Loucy (cell line): Measurements from ENCODE around the gene CACNA1A.
"Not testable (repeated sequence)": the region's sequence is repeated elsewhere in the genome, so short reads cannot be mapped to it uniquely, and the experiment has no call there.

Experiments
- H2AFZ ChIP-seq: fragments of 200-600 bp; sonication (generic); 2 replicates; pipeline ENCODE4 v1.6.0; 2016; ENCODE audit warnings: antibody characterized with exemption, mild to moderate bottlenecking, low read length, moderate library complexity
- H3F3A ChIP-seq: fragments of 200-600 bp; 2 replicates; pipeline ENCODE4 v1.6.0; 2016; ENCODE audit warnings: antibody characterized with exemption, low read depth, mild to moderate bottlenecking
- H3K27me3 ChIP-seq: fragments of 200-600 bp; sonication (generic); 2 replicates; pipeline ENCODE4 v1.6.1; 2014; ENCODE audit warnings: low read length, mild to moderate bottlenecking; ENCODE audit not compliant: insufficient read depth, poor library complexity, severe bottlenecking
- H3K36me3 ChIP-seq: fragments of 200-600 bp; sonication (generic); 2 replicates; pipeline ENCODE4 v1.6.1; 2016; ENCODE audit warnings: low read length; ENCODE audit not compliant: insufficient read depth
- H3K4me1 ChIP-seq: fragments of 200-600 bp; sonication (generic); 2 replicates; pipeline ENCODE4 v1.5.1; 2014; ENCODE audit warnings: low read length, mild to moderate bottlenecking; ENCODE audit not compliant: insufficient read depth, poor library complexity, severe bottlenecking
- H3K4me2 ChIP-seq: fragments of 200-600 bp; sonication (generic); 2 replicates; pipeline ENCODE4 v1.6.0; 2014; ENCODE audit warnings: antibody characterized with exemption, low read length, low read depth, mild to moderate bottlenecking; ENCODE audit not compliant: poor library complexity, severe bottlenecking
- H3K4me3 ChIP-seq: fragments of 200-600 bp; sonication (generic); 2 replicates; pipeline ENCODE4 v1.5.1; 2014; ENCODE audit warnings: low read length, mild to moderate bottlenecking, mixed read lengths; ENCODE audit not compliant: poor library complexity, severe bottlenecking
- H3K79me2 ChIP-seq: fragments of 200-600 bp; sonication (generic); 2 replicates; pipeline ENCODE4 v1.6.1; 2014; ENCODE audit warnings: low read length; ENCODE audit not compliant: insufficient read depth
- H3K9ac ChIP-seq: fragments of 200-600 bp; sonication (generic); 2 replicates; pipeline ENCODE4 v1.6.0; 2014; ENCODE audit warnings: mild to moderate bottlenecking, low read depth, low read length, moderate library complexity; ENCODE audit not compliant: poor library complexity, severe bottlenecking
- H3K9me2 ChIP-seq: fragments of 200-600 bp; sonication (generic); replicated peaks from 2 replicates; pipeline ENCODE4 v1.6.1; 2016; ENCODE audit warnings: low read depth, low read length, mixed read lengths
- H3K9me3 ChIP-seq: fragments of 200-600 bp; sonication (generic); 2 replicates; pipeline ENCODE4 v1.6.1; 2014; ENCODE audit warnings: mild to moderate bottlenecking, antibody characterized with exemption, low read length, low read depth; ENCODE audit not compliant: insufficient read depth
- H4K20me1 ChIP-seq: fragments of 200-600 bp; sonication (generic); 2 replicates; pipeline ENCODE4 v1.6.0; 2014; ENCODE audit warnings: antibody characterized with exemption, low read length, mild to moderate bottlenecking; ENCODE audit not compliant: insufficient read depth, poor library complexity, severe bottlenecking
- EZH2phosphoT487 ChIP-seq: fragments of 200-600 bp; IDR thresholded peaks from 2 replicates; pipeline ENCODE4 v1.6.1; 2018; ENCODE audit warnings: antibody characterized with exemption, mild to moderate bottlenecking, moderate library complexity, borderline replicate concordance
- TF ChIP-seq, protein P1 (sequence below): fragments of 200-600 bp; sonication (generic); conservative IDR thresholded peaks from 2 replicates; pipeline ENCODE4 v1.5.1; 2014; ENCODE audit warnings: mild to moderate bottlenecking, antibody characterized with exemption, low read length

The CACNA1A gene

DNA sequence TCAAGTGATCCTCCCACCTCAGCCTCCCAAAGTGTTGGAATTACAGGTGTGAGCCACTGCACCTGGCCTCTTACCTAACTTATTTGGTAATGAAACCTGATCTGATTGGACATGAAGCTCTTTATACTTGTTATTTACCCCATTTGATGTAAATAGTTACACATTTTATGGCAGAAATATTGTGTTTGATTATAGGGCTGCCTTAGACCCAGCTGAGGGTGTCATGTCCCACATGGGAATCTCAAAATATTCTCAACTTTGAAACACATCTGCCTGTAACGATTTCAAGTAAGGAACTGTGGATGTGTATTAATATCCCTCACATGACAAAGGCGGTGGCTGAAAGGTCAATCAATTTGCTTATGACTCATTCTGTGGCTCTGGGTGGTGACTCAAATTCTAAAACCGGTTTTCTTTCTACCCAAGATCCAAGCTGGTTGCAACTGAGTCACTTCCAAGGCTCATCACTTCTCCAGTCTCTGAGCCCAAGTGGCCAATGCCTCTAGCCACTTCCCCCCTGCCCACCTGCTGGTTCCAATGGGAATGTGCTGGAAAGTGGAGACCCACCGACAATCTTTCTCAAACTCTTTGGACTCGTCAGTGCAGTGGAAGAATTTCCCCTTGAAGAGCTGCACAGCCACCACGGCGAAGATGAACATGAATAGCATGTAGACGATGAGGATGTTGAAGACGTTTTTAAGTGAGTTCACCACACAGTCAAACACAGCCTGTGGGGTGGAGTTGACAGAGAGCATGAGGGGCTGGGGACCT is 245.2 kb downstream of the CACNA1A start:
- H3K4me3 ChIP-seq: no peak overlapping the region
- no peaks in the 10 kb centered on the region for H3K79me2 ChIP-seq
- H3K9me3 ChIP-seq: no peaks in the 10 kb centered on the region
- H3K4me1 ChIP-seq: no peaks in the 10 kb centered on the region
- H3K9ac ChIP-seq: no peak overlapping the region
- H3K27me3 ChIP-seq: no peaks in the 10 kb centered on the region
- no peaks in the 10 kb centered on the region for H4K20me1 ChIP-seq
- H3K4me2 ChIP-seq: no peak overlapping the region
- H3K9me2 ChIP-seq: no peaks in the 10 kb centered on the region
- no peaks in the 10 kb centered on the region for H3K36me3 ChIP-seq
- no peak for TF ChIP-seq EZH2phosphoT487
- TF ChIP-seq, protein P1, sequence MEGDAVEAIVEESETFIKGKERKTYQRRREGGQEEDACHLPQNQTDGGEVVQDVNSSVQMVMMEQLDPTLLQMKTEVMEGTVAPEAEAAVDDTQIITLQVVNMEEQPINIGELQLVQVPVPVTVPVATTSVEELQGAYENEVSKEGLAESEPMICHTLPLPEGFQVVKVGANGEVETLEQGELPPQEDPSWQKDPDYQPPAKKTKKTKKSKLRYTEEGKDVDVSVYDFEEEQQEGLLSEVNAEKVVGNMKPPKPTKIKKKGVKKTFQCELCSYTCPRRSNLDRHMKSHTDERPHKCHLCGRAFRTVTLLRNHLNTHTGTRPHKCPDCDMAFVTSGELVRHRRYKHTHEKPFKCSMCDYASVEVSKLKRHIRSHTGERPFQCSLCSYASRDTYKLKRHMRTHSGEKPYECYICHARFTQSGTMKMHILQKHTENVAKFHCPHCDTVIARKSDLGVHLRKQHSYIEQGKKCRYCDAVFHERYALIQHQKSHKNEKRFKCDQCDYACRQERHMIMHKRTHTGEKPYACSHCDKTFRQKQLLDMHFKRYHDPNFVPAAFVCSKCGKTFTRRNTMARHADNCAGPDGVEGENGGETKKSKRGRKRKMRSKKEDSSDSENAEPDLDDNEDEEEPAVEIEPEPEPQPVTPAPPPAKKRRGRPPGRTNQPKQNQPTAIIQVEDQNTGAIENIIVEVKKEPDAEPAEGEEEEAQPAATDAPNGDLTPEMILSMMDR: no peak
- no peak overlapping the region for H2AFZ ChIP-seq
- no peaks in the 10 kb centered on the region for H3F3A ChIP-seq

DNA sequence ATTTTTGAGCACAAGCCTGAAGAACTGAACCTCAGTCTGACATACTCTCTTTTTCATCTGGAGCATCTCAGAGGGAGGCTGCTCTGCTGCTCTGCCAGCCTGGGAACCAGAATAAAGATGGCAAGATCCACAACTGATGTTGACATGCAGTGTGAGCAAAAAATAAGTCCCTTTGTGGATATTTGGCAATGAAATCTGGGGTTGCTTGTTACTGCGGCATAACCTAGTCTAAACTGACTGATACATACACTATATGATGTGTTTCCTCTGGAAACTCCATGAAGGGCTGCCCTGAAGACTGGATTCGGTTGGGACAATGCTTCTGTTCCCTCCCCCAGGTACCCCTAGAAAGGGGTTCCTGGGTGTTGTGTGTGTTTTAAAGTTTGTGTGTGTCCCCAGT is 249.4 kb downstream of the CACNA1A start:
- no peak overlapping the region for H3K4me3 ChIP-seq
- H3K79me2 ChIP-seq: no peaks in the 10 kb centered on the region
- H3K9ac ChIP-seq: no peak overlapping the region
- no peaks in the 10 kb centered on the region for H3F3A ChIP-seq
- no peaks in the 10 kb centered on the region for H3K9me2 ChIP-seq
- H4K20me1 ChIP-seq: no peaks in the 10 kb centered on the region
- H3K4me2 ChIP-seq: no peak overlapping the region
- no peaks in the 10 kb centered on the region for H3K9me3 ChIP-seq
- TF ChIP-seq, protein P1: no peak
- no peak for TF ChIP-seq EZH2phosphoT487
- H3K4me1 ChIP-seq: no peaks in the 10 kb centered on the region
- no peaks in the 10 kb centered on the region for H3K27me3 ChIP-seq
- H3K36me3 ChIP-seq: no peaks in the 10 kb centered on the region
- no peak overlapping the region for H2AFZ ChIP-seq

DNA sequence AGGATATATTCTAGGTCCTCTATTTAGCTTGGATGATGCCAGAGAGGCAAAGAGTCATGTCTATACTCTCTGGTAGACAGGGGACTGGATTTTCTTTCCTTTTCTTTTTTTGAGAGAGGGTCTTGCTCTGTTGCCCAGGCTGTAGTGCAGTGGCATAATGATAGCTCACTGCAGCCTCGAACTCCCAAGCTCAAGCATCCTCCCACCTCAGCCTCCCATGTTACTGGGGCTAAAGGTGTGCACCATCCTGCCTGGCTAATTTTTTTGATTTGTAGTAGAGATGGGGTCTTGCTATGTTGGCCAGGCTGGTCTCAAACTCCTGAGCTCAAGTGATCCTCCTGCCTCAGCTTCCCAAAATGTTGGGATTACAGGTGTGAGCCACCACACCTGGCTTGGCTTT is 249.9 kb downstream of the CACNA1A start:
- H2AFZ ChIP-seq, H3K36me3 ChIP-seq, H3K4me3 ChIP-seq, H3K9ac ChIP-seq, H3K4me2 ChIP-seq, H3F3A ChIP-seq, H3K9me2 ChIP-seq, H3K9me3 ChIP-seq, H4K20me1 ChIP-seq, H3K27me3 ChIP-seq, H3K79me2 ChIP-seq, H3K4me1 ChIP-seq: not testable (repeated sequence)

DNA sequence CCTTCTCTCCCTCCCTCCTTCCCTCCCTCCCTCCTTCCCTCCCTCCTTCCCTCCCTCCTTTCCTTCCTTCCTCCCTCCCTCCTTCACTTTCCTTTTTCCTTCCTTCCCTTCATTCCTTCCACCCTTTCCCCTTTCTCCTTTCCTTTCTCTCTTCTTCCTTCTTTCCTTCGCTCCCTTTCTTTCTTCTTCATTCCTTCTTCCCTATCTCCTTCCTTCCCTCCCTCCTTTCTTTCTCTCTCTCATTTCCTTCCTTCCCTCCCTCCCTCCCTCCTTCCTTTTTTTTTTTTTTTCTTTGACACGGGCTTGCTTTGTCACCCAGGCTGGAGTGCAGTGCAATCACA is 250.6 kb downstream of the CACNA1A start:
- no peak for TF ChIP-seq EZH2phosphoT487
- TF ChIP-seq, protein P1: no peak
- Histone ChIP-seq H3K27me3 (no peaks in the 10 kb centered on the region), H3F3A (no peaks in the 10 kb centered on the region)

More for the DNA sequence above, 250.6 kb downstream of the CACNA1A start:
- H3K4me2 ChIP-seq: no peak overlapping the region
- H3K4me3 ChIP-seq: no peak overlapping the region
- H3K9ac ChIP-seq: no peak overlapping the region
- no peaks in the 10 kb centered on the region for H3K9me2 ChIP-seq
- H3K9me3 ChIP-seq: no peaks in the 10 kb centered on the region
- H4K20me1 ChIP-seq: no peaks in the 10 kb centered on the region
- no peaks in the 10 kb centered on the region for H3K36me3 ChIP-seq
- H3K4me1 ChIP-seq: no peaks in the 10 kb centered on the region
- H3K79me2 ChIP-seq: no peaks in the 10 kb centered on the region
- no peak overlapping the region for H2AFZ ChIP-seq
